PC-9 (cell line): Measurements from ENCODE around the gene GORASP1. TPM values are rescaled to one million over a fixed set of nuclear protein-coding genes. Genes with fewer than 3 reads are reported as not detected.

Experiments used
- BruUV-seq: library from RNA; stranded (reverse); fragments of 400-500 nt; replicated peaks from 2 replicates; lab custom pipeline; 2021; lab: Mats Ljungman, UMichigan
- CTCF ChIA-PET: fragments of 300-600 bp; sonication (Branson Sonifier 250); formaldehyde crosslinking; loops from one replicate; lab custom pipeline; 2022; ENCODE audit warnings: antibody characterized with exemption; lab: Charles Lee
- POLR2A ChIA-PET: fragments of 300-600 bp; sonication (Branson Sonifier 250); formaldehyde crosslinking; loops from one replicate; lab custom pipeline; 2022; ENCODE audit warnings: antibody characterized with exemption; ENCODE audit not compliant: unreplicated experiment; lab: Charles Lee
- DNase-seq, 2 experiments: peaks; one replicate each; pipeline versions ENCODE4 v3.0.0 to v3.0.0-alpha.2; 2015 to 2022; ENCODE audit warnings: mixed read lengths in 1 of 2
- H2AFZ ChIP-seq: fragments of 200-600 bp; sonication (generic); 2 replicates; pipeline ENCODE4 v1.8.1; 2017; ENCODE audit warnings: antibody characterized with exemption
- H3F3A ChIP-seq: fragments of 200-600 bp; sonication (generic); 2 replicates; pipeline ENCODE4 v1.8.1; 2017; ENCODE audit warnings: antibody characterized with exemption, mild to moderate bottlenecking, low read depth; ENCODE audit not compliant: insufficient read depth
- H3K27ac ChIP-seq: fragments of 200-600 bp; sonication (generic); 2 replicates; pipeline ENCODE4 v1.6.1; 2016; ENCODE audit warnings: mixed run types
- H3K27me3 ChIP-seq: fragments of 200-600 bp; sonication (generic); 2 replicates; pipeline ENCODE4 v1.6.1; 2016; ENCODE audit warnings: low read depth, mixed run types; ENCODE audit not compliant: insufficient read depth
- H3K36me3 ChIP-seq: fragments of 200-600 bp; sonication (generic); 2 replicates; pipeline ENCODE4 v1.6.1; 2016; ENCODE audit warnings: low read depth, mixed run types
- H3K4me1 ChIP-seq: fragments of 200-600 bp; sonication (generic); replicated peaks from 2 replicates; pipeline ENCODE4 v1.6.1; 2016; ENCODE audit warnings: mixed run types; ENCODE audit not compliant: insufficient read depth
- H3K4me2 ChIP-seq: fragments of 200-600 bp; sonication (generic); 2 replicates; pipeline ENCODE4 v1.6.1; 2017; ENCODE audit warnings: mixed run types
- H3K4me3 ChIP-seq: fragments of 200-600 bp; sonication (generic); 2 replicates; pipeline ENCODE4 v1.6.1; 2016; ENCODE audit warnings: mixed run types
- H3K79me2 ChIP-seq: fragments of 200-600 bp; sonication (generic); 2 replicates; pipeline ENCODE4 v1.6.1; 2017; ENCODE audit warnings: low read depth, mixed run types
- H3K9me2 ChIP-seq: fragments of 200-600 bp; sonication (generic); 2 replicates; pipeline ENCODE4 v1.8.1; 2017; ENCODE audit warnings: mild to moderate bottlenecking; ENCODE audit not compliant: insufficient read depth
- H3K9me3 ChIP-seq: fragments of 200-600 bp; sonication (generic); 2 replicates; pipeline ENCODE4 v1.8.1; 2016; ENCODE audit warnings: low read depth; ENCODE audit not compliant: insufficient read depth
- H4K20me1 ChIP-seq: fragments of 200-600 bp; sonication (generic); 2 replicates; pipeline ENCODE4 v1.8.1; 2017; ENCODE audit not compliant: insufficient read depth
- EZH2 ChIP-seq: fragments of 200-600 bp; sonication (generic); IDR thresholded peaks from 2 replicates; pipeline ENCODE4 v1.8.0; 2017; ENCODE audit warnings: antibody characterized with exemption, low read depth
- intact Hi-C: fragments of 100-400 bp; cut with micrococcal nuclease; formaldehyde crosslinking; loops from one replicate; pipeline ENCODE4 v1.10.0; 2022; ENCODE audit not compliant: unreplicated experiment
- total RNA-seq: library from RNA; stranded (reverse); gene quantifications from 2 replicates; pipeline ENCODE4 v1.2.3, GENCODE V29; 2021
- TF ChIP-seq, protein P1 (sequence below): fragments of 200-600 bp; sonication (generic); conservative IDR thresholded peaks from 2 replicates; pipeline ENCODE4 v1.6.1; 2017; ENCODE audit warnings: mixed run types, antibody characterized with exemption, mild to moderate bottlenecking, moderate library complexity

Gene GORASP1
- total RNA-seq, 1 experiment from 2014 or later: 43.4 TPM

DNA sequence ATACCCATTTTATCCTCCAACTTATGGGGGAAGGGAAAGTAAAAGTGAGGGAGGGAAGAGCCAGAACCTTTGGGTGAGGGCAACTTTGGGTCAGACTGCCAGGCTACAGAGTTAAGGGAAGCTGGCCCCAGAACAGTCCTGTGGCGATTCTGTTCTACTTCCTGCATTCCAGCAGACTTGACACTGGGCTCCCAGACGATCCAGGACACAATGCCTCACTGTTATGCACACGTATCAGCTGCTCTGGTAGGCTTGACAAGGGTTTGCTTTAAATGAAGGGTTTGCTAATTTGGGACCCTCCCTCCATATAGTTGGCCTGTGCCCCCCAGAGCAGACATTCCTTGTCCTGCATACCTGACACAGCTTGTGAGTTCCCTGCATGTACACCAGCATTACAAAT, 10.7 kb downstream of the GORASP1 start:
- Histone ChIP-seq H3K9me2 (no peaks in the 10 kb centered on the region), H3K4me3 (no peak overlapping the region), H2AFZ (no peak overlapping the region), H3K27me3 (no peaks in the 10 kb centered on the region), H3K27ac (no peak overlapping the region), H3F3A (peaks cover 4% of the 10 kb centered on the region; the same call in 1 of the 2 replicates), H3K4me1 (no peaks in the 10 kb centered on the region), H3K9me3 (no peaks in the 10 kb centered on the region), H3K36me3 (peaks cover 3% of the 10 kb centered on the region), H4K20me1 (peaks cover 11% of the 10 kb centered on the region; the same call in 1 of the 2 replicates), H3K79me2 (no peaks in the 10 kb centered on the region), H3K4me2 (no peak overlapping the region)
- no peak for DNase-seq
- CTCF ChIA-PET: no interaction called here
- POLR2A ChIA-PET: no interaction called here
- TF ChIP-seq, protein P1, sequence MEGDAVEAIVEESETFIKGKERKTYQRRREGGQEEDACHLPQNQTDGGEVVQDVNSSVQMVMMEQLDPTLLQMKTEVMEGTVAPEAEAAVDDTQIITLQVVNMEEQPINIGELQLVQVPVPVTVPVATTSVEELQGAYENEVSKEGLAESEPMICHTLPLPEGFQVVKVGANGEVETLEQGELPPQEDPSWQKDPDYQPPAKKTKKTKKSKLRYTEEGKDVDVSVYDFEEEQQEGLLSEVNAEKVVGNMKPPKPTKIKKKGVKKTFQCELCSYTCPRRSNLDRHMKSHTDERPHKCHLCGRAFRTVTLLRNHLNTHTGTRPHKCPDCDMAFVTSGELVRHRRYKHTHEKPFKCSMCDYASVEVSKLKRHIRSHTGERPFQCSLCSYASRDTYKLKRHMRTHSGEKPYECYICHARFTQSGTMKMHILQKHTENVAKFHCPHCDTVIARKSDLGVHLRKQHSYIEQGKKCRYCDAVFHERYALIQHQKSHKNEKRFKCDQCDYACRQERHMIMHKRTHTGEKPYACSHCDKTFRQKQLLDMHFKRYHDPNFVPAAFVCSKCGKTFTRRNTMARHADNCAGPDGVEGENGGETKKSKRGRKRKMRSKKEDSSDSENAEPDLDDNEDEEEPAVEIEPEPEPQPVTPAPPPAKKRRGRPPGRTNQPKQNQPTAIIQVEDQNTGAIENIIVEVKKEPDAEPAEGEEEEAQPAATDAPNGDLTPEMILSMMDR: no peak
- no peak for TF ChIP-seq EZH2
- intact Hi-C loops: no loop called here
- BruUV-seq: no TSS peak

DNA sequence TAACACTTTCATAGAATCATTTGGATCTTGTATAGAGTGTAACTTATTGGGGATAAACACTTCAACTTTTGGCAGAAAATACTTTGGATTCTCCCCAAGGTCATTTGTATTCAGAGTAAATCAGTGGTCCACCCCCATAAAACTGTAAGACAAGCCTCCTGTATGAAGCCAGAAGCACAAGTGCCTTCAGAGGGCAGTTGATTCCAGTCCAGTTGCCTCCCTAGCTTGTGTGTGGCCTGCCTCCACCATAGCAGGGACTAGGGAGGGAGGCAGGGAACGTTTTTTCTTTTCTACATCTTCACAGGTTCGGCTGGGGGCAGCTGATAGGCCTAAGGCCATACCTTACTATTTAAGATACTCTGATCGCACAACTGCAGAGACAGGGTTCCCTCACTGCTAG, 11.6 kb downstream of the GORASP1 start:
- intact Hi-C loops: no loop called here
- no TSS peak for BruUV-seq
- Histone ChIP-seq H3K4me1 (no peaks in the 10 kb centered on the region), H3K4me3 (no peak overlapping the region), H4K20me1 (peaks cover 6% of the 10 kb centered on the region; the same call in 1 of the 2 replicates), H3K27ac (no peak overlapping the region), H3K27me3 (no peaks in the 10 kb centered on the region), H3K9me2 (no peaks in the 10 kb centered on the region), H3K79me2 (no peaks in the 10 kb centered on the region), H2AFZ (no peak overlapping the region), H3K36me3 (peaks cover 2% of the 10 kb centered on the region), H3K4me2 (no peak overlapping the region), H3K9me3 (no peaks in the 10 kb centered on the region), H3F3A (no peaks in the 10 kb centered on the region)
- no peak for DNase-seq
- TF ChIP-seq, protein P1: no peak
- no peak for TF ChIP-seq EZH2
- ChIA-PET CTCF (no interaction called here), POLR2A (no interaction called here)

DNA sequence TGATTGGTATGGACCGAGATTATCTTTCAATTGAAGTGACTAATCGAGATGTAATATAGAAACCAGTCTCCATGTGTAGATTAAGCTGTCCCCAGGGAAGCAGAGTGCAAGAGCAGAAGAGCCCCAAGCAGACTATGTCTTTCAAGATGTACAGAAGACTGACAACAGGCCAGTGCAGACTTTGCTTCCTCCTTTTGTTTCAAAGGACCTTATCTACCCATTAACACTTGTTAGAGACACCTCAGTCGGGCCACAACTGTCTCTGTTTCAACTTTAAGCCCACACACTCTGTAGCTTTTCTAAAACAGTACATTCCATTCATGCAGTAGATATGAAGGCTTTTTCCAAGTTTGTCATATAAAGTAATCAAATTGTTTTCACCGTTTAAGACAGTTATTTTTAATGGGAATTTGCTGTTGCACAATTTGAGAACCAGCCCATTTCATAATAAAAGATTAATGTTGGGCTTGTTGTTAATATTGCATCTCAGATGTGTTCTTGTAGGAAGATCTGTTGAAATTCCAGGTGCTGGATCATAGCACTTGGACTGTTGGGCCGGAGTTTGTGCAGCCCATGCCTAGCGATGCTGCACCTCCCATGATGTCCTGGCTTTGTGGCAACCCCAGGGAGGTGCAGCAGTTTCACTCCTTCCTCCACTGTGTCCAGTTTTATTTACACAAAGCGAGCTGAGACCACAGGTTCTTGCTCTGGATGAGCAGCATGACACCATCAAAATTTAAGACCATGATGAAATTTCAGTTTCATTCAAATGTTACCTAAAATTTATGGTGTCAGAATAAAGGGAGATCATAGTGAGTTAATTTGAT, 12.4 kb downstream of the GORASP1 start:
- Histone ChIP-seq H2AFZ (no peak overlapping the region), H3K27ac (no peak overlapping the region), H3K9me3 (no peaks in the 10 kb centered on the region), H3K79me2 (no peaks in the 10 kb centered on the region), H3K9me2 (no peaks in the 10 kb centered on the region), H3K36me3 (no peaks in the 10 kb centered on the region; the same call in 1 of the 2 replicates), H4K20me1 (peaks cover 3% of the 10 kb centered on the region; the same call in 1 of the 2 replicates), H3F3A (no peaks in the 10 kb centered on the region), H3K4me3 (no peak overlapping the region), H3K4me1 (no peaks in the 10 kb centered on the region), H3K4me2 (no peak overlapping the region), H3K27me3 (no peaks in the 10 kb centered on the region)
- POLR2A ChIA-PET: no interaction called here
- BruUV-seq: no TSS peak
- CTCF ChIA-PET: no interaction called here
- no peak for DNase-seq
- TF ChIP-seq, protein P1: no peak
- no peak for TF ChIP-seq EZH2
- intact Hi-C loops: no loop called here
